Endothelial cell of umbilical vein (primary cell): Measurements from ENCODE around the gene LRTM2. TPM values are rescaled to one million over a fixed set of nuclear protein-coding genes. Genes with fewer than 3 reads are reported as not detected.

Experiments
- BruUV-seq: library from RNA; stranded (reverse); fragments of 400-500 nt; replicated peaks from 2 replicates; lab custom pipeline; 2021; lab: Mats Ljungman, UMichigan
- CTCF ChIA-PET: fragments of 300-600, 350-600 bp; sonication (Branson Sonifier 250); formaldehyde crosslinking; loops from one replicate; lab custom pipeline; 2021; ENCODE audit warnings: antibody characterized with exemption, inconsistent platforms; lab: Charles Lee
- POLR2A ChIA-PET: fragments of 300-600, 350-600 bp; sonication (Branson Sonifier 250); formaldehyde crosslinking; loops from one replicate; lab custom pipeline; 2021; ENCODE audit warnings: antibody characterized with exemption, inconsistent platforms; lab: Charles Lee
- DNase-seq: peaks from one replicate; pipeline ENCODE4 v3.0.0-alpha.2; 2011; ENCODE audit warnings: low read depth, low spot score
- FAIRE-seq: peaks from 2 replicates; lab custom pipeline; 2011; peaks lifted over from hg19 to GRCh38; lab: Jason Lieb, UNC
- H2AFZ ChIP-seq: 2 replicates; pipeline ENCODE4 v1.6.0; 2012; ENCODE audit warnings: low read depth, low read length, control low read depth, inconsistent platforms
- H3K27ac ChIP-seq: 2 replicates; pipeline ENCODE4 v1.5.1; 2011; ENCODE audit warnings: low read depth, mild to moderate bottlenecking, control low read depth, low read length, moderate library complexity; ENCODE audit not compliant: insufficient read depth
- H3K27me3 ChIP-seq, 2 experiments: 2 replicates each; pipeline versions ENCODE4 v1.6.0 to v1.6.1; 2011; ENCODE audit warnings: low read length in 2 of 2, mixed read lengths in 1 of 2; ENCODE audit not compliant: control insufficient read depth in 2 of 2, insufficient read depth in 2 of 2
- H3K36me3 ChIP-seq, 2 experiments: 2 replicates in 1 of 2; 3 replicates in 1 of 2; pipeline ENCODE4 v1.5.1; 2011; ENCODE audit warnings: low read length in 2 of 2, mild to moderate bottlenecking in 1 of 2, moderate library complexity in 1 of 2; ENCODE audit not compliant: control insufficient read depth in 2 of 2, insufficient read depth in 2 of 2; ENCODE audit errors: extremely low read depth in 1 of 2
- H3K4me1 ChIP-seq: 3 replicates; pipeline ENCODE4 v1.5.1; 2011; ENCODE audit warnings: mild to moderate bottlenecking, low read length; ENCODE audit not compliant: control insufficient read depth, insufficient read depth; ENCODE audit errors: extremely low read depth
- H3K4me2 ChIP-seq: 2 replicates; pipeline ENCODE4 v1.6.1; 2011; ENCODE audit warnings: low read length, control low read depth, mixed read lengths; ENCODE audit not compliant: insufficient read depth
- H3K4me3 ChIP-seq, 3 experiments: fragments of 200-600 bp in 1 of 3; sonication (generic), shearing (Covaris generic) in 1 of 3; replicated peaks in 1 of 3; 2 replicates each; pipeline ENCODE4 v1.5.1; 2011 to 2016; ENCODE audit warnings: control low read depth in 3 of 3, low read length in 3 of 3, mild to moderate bottlenecking in 2 of 3, inconsistent platforms in 1 of 3, low read depth in 1 of 3, moderate library complexity in 1 of 3; ENCODE audit not compliant: insufficient read depth in 1 of 3
- H3K79me2 ChIP-seq: 2 replicates; pipeline ENCODE4 v1.6.0; 2012; ENCODE audit warnings: low read length, inconsistent platforms; ENCODE audit not compliant: control insufficient read depth, insufficient read depth
- H3K9ac ChIP-seq: replicated peaks from 2 replicates; pipeline ENCODE3; 2011; ENCODE audit warnings: low read length, control low read depth; ENCODE audit not compliant: insufficient read depth; ENCODE audit errors: extremely low read depth
- H3K9me1 ChIP-seq: replicated peaks from 3 replicates; pipeline ENCODE4 v1.6.0; 2011; ENCODE audit warnings: mild to moderate bottlenecking, low read length; ENCODE audit not compliant: control insufficient read depth, insufficient read depth; ENCODE audit errors: extremely low read depth
- H3K9me3 ChIP-seq: replicated peaks from 2 replicates; pipeline ENCODE4 v1.5.1; 2012; ENCODE audit warnings: low read length, inconsistent platforms; ENCODE audit not compliant: control insufficient read depth, insufficient read depth
- H4K20me1 ChIP-seq: replicated peaks from 2 replicates; pipeline ENCODE3; 2011; ENCODE audit warnings: mild to moderate bottlenecking, low read length; ENCODE audit not compliant: control insufficient read depth, insufficient read depth; ENCODE audit errors: extremely low read depth
- EZH2 ChIP-seq: IDR thresholded peaks from 2 replicates; pipeline ENCODE4 v1.6.1; 2012; ENCODE audit warnings: borderline replicate concordance, low read depth, mild to moderate bottlenecking, moderate library complexity, low read length, inconsistent platforms; ENCODE audit not compliant: severe bottlenecking
- FOS ChIP-seq: IDR thresholded peaks from 2 replicates; pipeline ENCODE4 v1.6.1; 2011; ENCODE audit warnings: mild to moderate bottlenecking, low read length, moderate library complexity, borderline replicate concordance; ENCODE audit not compliant: insufficient read depth
- JUN ChIP-seq: IDR thresholded peaks from 2 replicates; pipeline ENCODE4 v1.6.1; 2011; ENCODE audit warnings: borderline replicate concordance, low read depth; ENCODE audit not compliant: insufficient read length, insufficient read depth
- MAX ChIP-seq: IDR thresholded peaks from 2 replicates; pipeline ENCODE4 v1.6.1; 2011; ENCODE audit not compliant: insufficient read depth, insufficient read length
- POLR2AphosphoS5 ChIP-seq: IDR thresholded peaks from 2 replicates; pipeline ENCODE4 v1.6.1; 2012; ENCODE audit warnings: low read depth, mild to moderate bottlenecking, control low read depth, low read length, moderate library complexity; ENCODE audit not compliant: insufficient read depth
- dilution Hi-C: fragments of 300-500 bp; cut with MboI; formaldehyde crosslinking; loops from one replicate; pipeline ENCODE4 v1.15.0; 2019; ENCODE audit warnings: low sequenced_read_pairs; ENCODE audit not compliant: extremely low pct_ligation_motif_present
- intact Hi-C: fragments of 100-400 bp; cut with micrococcal nuclease; formaldehyde crosslinking; loops from one replicate; pipeline ENCODE4 v1.10.0; 2022
- polyA plus RNA-seq, 4 experiments: library from polyadenylated mRNA; depleted of rRNA in 3 of 4; stranded (reverse) in 3 of 4; unstranded in 1 of 4; fragments of >200 nt; gene quantifications; 2 replicates each; pipeline versions ENCODE4 v1.2.1 to v1.2.3, GENCODE V29; 2011 to 2012; ENCODE audit warnings: missing spikeins in 1 of 4
- total RNA-seq: library from RNA; stranded (reverse); gene quantifications from 2 replicates; pipeline ENCODE4 v1.2.3, GENCODE V29; 2021
- TF ChIP-seq, protein P1 (sequence below), 2 donors: IDR thresholded peaks; 1 replicate in 1 of 2; 2 replicates in 1 of 2; pipeline ENCODE4 v1.5.1; 2011; ENCODE audit warnings: low read length in 2 of 2, mild to moderate bottlenecking in 2 of 2, moderate library complexity in 2 of 2, control low read depth in 1 of 2, inconsistent platforms in 1 of 2, low read depth in 1 of 2; ENCODE audit not compliant: insufficient read depth in 1 of 2; ENCODE audit errors: extremely low read depth in 1 of 2

The LRTM2 gene
- total and polyA plus RNA-seq, 2 donors (not counting 3 experiments of a cell fraction or from before 2014, with no cell fraction given) = not detected

GRCh38 chr12:1870998-1871917, 50.9 kb downstream of the LRTM2 start:
- Histone ChIP-seq H3K36me3 (no peaks in the 10 kb centered on the region), H3K79me2 (no peaks in the 10 kb centered on the region), H3K9me1 (no peaks in the 10 kb centered on the region), H3K4me2 (no peak overlapping the region), H4K20me1 (no peaks in the 10 kb centered on the region), H3K4me1 (no peaks in the 10 kb centered on the region), H3K27me3 (peaks cover 0 to 5% of the 10 kb centered on the region in 2 experiments), H3K4me3 (no peak overlapping the region), H3K9ac (no peak overlapping the region), H3K9me3 (no peaks in the 10 kb centered on the region), H3K27ac (no peak overlapping the region), H2AFZ (no peak overlapping the region)
- intact Hi-C loops = no loop called here
- DNase-seq (no peak), FAIRE-seq (no peak)
- dilution Hi-C loops = no loop called here
- ChIA-PET CTCF (no interaction called here), POLR2A (no interaction called here)
- no TSS peak for BruUV-seq
- TF ChIP-seq, protein P1, sequence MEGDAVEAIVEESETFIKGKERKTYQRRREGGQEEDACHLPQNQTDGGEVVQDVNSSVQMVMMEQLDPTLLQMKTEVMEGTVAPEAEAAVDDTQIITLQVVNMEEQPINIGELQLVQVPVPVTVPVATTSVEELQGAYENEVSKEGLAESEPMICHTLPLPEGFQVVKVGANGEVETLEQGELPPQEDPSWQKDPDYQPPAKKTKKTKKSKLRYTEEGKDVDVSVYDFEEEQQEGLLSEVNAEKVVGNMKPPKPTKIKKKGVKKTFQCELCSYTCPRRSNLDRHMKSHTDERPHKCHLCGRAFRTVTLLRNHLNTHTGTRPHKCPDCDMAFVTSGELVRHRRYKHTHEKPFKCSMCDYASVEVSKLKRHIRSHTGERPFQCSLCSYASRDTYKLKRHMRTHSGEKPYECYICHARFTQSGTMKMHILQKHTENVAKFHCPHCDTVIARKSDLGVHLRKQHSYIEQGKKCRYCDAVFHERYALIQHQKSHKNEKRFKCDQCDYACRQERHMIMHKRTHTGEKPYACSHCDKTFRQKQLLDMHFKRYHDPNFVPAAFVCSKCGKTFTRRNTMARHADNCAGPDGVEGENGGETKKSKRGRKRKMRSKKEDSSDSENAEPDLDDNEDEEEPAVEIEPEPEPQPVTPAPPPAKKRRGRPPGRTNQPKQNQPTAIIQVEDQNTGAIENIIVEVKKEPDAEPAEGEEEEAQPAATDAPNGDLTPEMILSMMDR (IDR thresholded peaks at IDR 0.05; ENCODE audit: extremely low read depth in 1 of 2, insufficient read depth in 1 of 2, low read depth in 1 of 2, low read length in 2 of 2) = no peak
- peak; percentile 50 for TF ChIP-seq MAX
- no peak for TF ChIP-seq POLR2AphosphoS5
- no peak for TF ChIP-seq JUN
- TF ChIP-seq FOS = no peak
- no peak for TF ChIP-seq EZH2
